ENCODE measurements around the gene HOXA4.

HOXA4 gene

DNA sequence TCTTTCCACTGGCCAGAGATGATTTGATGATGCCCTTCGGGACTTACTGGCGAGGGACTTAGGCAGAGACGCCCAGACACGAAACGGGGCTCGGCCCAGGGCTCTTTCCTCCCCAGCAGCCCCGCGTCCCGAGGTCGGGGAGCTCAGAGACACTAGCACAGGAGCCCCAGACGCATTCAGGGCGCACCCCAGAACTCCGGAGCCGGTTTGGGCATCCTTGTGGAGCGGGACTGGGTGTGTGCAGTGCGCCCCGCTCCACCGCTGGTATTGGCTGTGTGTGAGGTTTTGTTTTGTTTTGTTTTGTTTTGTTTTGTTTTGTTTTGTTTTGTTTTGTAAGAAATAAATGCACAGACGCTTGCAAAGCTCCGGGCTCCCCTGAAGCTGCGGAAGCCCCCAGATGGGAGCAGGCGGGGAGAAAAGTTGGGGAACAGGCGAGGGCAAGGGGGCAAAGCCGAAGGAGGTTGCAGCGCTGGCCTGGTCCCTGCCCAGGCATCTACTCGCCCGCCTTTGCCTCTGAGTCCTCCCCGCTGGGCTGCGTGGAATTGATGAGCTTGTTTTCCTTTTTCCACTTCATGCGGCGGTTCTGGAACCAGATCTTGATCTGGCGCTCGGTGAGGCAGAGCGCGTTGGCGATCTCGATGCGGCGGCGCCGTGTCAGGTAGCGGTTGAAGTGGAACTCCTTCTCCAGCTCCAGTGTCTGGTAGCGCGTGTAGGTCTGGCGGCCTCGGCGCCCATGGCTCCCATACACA, 14.8 kb upstream of the HOXA4 start:
- DNase-seq = no peak

DNA sequence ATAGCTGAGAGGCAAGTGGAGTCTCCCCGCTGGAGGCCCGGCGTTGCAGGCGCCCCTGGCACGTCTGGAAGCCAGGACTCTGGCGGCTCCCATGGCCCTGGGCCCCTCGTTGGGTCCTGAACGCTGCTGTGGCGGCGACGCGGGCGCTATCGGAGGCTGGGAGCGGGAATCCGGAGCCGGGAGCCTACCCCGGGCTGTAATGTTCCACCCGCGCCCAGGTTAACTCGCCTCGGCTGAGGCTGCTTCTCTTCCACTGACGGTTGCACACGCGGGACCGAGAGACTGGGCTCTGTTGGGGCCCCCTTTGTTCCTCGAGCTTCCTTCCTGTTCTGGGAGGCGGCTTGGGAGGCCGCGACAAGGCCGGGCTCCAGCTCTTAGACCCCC, 14.2 kb upstream of the HOXA4 start:
- no peak for DNase-seq

DNA sequence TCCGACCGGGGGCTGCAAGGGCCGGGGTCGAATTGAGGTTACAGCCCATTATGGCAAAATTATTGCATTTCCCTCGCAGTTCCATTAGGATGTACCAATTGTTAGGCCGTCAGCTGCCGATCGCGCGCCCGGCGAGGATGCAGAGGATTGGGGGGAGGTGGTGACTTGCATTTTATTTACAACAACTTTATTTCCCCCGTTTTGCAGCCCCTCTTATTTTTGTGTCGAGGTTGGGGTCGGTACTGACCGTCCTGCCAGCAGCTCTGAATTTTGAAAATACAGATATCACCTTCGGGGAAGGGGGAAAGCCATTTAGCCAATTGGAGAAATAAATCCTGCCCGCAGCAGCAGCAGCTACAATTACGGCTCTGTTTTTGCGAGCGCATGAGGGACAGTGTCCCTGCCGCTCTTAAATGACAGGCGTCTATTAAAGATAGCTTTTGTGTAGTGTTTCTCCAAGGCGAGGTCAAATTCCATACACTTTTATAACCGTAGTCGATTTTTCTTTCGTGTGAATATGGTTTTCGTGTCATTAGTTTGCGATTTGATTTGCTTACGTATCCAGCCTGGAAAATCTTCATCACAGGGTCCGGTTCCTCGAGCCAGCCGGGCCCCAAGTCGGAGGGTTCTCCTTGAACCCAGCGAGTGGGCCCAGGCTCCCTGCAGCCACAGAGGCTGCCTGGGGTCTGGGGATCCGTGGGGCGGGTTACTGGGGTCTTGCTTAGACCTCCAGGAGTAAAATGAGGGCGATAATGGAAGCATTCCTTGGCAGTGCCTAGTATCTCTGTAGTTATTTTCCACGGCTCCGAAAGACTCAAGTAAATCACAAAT, 13.6 kb upstream of the HOXA4 start:
- DNase-seq = no peak

DNA sequence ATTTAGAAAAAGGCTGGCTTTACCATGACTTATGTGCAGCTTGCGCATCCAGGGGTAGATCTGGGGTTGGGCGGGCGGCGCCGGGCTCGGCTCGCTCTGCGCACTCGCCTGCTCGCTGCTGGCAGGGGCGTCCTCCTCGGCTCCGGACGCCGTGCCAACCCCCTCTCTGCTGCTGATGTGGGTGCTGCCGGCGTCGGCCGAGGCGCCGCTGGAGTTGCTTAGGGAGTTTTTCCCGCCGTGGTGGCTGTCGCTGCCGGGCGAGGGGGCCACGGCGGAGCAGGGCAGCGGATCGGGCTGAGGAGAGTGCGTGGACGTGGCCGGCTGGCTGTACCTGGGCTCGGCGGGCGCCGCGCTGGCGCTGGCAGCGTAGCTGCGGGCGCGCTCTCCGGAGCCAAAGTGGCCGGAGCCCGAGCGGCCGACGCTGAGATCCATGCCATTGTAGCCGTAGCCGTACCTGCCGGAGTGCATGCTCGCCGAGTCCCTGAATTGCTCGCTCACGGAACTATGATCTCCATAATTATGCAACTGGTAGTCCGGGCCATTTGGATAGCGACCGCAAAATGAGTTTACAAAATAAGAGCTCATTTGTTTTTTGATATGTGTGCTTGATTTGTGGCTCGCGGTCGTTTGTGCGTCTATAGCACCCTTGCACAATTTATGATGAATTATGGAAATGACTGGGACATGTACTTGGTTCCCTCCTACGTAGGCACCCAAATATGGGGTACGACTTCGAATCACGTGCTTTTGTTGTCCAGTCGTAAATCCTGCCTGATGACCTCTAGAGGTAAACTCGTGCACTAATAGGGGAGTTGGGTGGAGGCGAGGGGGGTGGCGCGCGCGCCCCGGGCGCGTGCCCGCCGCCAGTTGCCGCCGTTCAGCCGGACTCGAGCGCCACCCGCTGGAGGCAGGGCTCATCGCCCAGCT, 12.7 kb upstream of the HOXA4 start, which contains the start of gene HOXA5:
HOXA5 (minus strand) TSS at position 659 of the 927 bp plus-strand sequence; CDS start at position 585, 74 bp downstream.
- peak; percentile 90 for DNase-seq

DNA sequence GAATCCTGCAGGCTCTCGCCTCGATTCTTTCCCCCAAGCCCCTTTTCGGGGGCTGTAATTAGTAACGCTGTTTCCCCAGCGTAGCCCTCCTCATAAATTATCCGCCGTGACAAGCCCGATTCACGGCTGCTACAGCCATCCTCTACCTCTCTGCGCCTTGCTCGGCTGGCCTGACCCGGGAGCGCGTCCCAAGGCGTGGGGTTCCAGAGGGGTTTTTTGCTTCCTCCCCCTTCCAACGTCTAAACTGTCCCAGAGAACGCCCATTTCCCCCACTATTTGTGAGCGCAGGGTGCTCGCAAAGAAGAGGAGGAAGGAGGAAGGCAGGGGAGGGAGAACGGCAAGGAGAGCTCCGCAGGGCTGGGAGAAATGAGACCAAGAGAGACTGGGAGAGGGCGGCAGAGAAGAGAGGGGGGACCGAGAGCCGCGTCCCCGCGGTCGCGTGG, 12.0 kb upstream of the HOXA4 start:
- no peak for DNase-seq

DNA sequence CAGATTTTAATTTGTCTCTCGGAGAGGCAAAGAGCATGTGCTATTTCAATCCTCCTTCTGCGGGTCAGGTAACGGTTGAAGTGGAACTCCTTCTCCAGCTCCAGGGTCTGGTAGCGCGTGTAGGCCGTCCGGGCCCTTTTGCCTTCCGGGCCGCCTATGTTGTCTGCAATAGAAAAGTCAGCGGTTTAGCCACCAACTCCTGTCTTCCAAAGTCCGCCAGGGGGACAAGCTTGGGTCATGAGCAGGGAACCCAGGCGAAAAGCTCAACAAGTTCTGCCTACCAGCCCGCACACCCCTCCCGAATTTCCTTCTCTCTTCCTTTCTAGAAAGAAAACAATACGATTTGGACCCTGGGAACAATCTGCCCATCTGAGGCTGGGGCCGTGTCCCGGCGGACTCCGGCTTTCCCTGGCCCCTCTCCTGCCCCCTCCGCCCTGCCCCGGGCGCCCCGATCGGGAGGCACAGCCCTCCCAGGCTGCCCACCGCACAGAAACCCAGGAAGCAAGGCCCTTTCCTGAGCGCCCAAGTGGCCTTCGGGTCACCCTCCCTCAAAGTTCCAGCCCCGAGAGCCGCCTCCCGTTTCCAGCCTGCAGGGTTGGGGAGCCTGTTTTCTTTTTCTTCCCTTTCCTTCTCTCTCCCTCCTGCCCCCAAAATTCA, 11.5 kb upstream of the HOXA4 start:
- DNase-seq = no peak

DNA sequence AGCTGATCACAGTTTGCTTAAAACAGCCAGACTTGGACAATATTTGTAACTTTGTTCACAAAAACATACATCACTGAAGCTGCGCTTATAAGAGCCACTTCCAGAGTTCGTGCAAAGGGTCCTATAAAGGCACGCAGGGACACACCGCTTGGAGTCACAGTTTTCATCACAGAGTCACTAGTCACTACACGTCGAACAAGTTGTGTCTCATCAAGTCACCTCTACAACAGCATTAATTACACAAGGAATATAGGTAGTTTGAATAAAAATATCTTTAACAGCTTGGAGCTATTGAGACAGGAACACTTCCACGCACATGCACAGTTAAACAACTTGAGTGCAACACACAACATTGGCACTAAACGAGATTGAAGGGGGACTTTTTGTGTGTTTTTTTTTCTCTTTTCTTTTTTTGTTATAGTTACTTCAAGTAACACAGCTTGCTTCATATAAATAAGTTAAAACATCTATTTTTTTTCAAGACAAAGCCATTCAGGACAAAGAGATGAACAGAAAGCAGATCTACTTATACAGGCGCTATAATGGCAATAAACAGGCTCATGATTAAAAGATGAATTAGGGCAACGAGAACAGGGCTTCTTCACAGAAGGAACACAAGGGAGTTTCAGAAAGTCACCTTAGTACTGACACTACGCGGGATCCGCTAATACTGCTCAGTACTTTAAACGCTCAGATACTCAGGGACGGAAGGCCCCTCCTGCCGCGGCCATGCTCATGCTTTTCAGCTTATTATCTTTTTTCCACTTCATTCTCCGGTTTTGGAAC, 10.8 kb upstream of the HOXA4 start:
- DNase-seq = no peak

DNA sequence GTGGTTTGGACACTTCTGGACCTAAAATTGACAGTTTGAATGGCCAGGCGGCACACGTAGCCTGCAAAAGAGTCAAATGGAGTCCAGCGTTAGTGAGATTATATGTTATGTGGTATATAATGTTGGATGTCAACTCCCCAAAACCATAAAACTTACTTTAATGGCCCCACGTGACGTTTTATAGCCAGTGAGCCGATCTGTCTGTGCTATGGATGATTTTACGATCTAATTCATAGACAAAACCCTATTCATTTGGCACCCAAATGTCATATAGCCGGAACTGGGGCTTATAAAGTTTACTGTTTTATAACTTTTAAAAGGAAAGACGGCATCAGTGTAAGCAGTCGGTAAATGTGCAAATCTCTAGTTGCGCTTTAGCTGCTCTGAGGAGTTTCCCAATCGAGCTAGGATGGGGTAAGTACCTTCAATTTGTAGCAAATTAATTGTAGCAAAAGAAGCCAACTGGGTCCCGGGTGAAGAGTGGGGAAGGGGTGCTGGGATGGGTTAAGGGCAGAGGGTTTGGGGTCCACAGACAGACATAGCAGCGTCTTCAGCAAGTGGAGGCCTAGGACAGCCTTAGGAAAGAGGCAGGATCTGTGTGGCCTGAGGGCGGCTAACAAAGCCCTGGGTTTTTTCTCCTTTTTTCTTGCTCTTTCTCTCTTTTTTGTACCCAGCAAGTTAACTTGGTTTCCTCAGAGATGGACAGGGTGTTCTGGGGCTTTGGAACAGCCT, 9.7 kb upstream of the HOXA4 start:
- DNase-seq = no peak

DNA sequence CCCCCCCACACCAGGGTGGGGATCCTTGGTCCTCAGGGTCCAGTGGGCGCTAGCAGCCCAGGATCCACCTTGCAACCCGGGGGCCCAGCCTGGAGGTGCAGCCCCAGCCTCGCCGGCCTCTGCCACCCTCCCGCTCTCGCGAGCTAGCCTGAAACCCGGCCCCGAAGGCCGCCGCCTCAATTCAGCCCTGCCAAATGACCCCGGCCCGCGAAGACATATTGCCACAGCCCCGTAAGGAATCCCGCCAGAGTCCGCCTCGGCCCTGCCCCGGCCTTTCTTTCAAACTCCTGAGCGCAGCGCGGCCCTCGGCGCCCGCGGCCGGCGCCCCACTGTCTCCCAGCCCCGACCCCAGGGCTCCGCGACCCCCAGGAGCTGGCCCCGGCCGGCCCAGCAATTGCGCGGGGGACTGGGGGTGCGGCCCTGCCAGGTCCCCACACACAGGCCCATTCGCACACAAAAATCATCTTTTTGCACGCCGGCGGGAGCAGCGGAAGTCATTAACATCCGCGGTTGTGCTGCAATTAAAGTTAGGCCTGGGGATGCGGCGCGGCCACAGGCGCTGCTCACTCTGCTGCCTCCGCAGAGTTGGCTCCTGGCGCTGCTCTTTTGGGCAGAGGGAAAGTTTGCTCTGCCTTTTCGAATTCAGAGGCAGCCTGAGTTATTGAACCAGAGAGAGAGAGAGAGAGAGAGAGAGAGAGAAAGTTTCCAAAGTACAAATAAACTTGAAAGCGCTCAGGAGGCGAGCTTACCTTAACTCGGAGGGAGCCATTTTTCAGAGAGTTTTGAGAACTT, 9.0 kb upstream of the HOXA4 start:
- no peak for DNase-seq

DNA sequence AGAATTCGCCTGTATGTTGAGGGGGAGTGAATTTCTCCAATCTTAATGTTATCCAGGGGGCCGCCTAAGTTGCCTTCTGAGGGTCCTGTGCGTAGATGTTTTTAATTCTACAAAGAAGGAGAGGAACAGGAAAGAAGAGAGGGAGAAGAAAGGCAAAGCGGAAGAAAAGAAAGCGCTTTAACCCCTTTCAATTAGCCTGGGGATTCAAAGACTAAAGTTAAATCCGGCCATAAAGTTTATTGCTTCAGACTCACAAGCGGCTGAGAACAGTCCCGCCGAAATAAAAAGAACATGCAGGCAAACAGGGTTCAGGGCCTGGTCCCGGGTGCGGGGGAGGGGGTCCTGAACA, 8.4 kb upstream of the HOXA4 start:
- DNase-seq = no peak

DNA sequence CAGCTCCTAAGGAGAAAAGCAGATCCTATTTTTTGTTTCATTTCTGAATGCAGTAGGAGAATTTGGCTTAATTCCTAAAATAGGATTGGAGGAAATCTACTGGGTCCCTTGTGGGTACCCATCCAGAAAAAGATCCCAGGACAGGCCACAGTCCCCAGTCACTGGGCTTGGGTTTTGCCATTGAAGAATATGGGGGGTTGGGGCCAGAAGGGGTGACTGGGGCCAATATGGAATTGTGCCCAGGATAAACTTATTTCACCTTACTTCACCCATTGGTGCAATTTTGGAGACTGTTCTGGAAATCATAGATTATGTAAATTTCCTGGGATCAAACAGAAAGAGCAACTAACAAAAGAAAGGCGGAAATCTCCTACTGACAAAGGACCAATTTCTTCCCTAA, 7.9 kb upstream of the HOXA4 start:
- no peak for DNase-seq

DNA sequence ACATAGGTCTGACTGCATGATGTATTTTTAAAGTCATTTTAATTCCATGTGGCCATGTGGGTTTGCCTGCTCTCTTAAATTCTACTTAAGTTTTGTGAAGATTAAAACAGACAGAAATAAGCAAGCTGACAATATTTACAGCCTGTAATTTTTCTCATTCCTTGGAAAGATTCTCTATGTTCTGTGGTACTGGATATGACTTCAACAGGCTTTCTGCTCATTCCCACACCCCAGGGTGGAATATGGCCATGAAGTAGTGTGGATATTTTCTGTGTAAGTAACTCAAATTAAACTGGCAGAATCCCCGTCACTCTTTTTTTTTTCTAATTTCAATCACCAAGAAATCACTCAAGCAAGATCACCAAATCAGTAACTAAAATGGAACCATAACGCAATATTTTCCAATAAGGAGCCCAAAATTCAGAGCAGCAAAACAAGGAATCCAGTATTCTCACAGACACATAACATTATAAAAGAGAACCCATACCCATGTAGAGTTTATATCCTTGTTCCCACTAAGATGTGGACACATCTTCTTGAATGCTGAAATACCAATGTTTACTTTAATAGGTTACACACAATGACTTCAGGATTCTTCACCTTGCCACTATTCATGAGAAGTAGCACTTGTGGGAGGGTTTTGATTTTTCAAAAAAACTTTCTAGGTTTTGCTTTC, 7.2 kb upstream of the HOXA4 start:
- no peak for DNase-seq

DNA sequence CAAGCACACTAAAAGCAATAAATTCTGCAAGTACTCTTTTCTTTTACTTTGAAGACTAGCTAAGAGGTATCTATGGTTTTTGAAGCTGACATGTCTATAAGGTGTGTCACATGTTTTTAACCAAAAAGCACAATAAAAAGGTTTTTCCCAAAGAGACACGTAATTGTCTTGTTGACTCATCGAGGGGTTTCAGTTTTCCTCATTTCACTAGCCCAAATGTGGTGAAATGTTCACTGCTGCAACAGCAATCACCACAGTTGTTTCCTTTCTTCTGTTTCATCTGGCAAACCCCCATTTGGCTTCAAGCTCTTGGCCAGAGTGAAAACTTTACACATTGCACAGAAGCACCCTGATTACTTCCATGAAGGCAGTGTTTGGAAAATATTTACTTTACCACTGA, 3.8 kb upstream of the HOXA4 start:
- DNase-seq = no peak

DNA sequence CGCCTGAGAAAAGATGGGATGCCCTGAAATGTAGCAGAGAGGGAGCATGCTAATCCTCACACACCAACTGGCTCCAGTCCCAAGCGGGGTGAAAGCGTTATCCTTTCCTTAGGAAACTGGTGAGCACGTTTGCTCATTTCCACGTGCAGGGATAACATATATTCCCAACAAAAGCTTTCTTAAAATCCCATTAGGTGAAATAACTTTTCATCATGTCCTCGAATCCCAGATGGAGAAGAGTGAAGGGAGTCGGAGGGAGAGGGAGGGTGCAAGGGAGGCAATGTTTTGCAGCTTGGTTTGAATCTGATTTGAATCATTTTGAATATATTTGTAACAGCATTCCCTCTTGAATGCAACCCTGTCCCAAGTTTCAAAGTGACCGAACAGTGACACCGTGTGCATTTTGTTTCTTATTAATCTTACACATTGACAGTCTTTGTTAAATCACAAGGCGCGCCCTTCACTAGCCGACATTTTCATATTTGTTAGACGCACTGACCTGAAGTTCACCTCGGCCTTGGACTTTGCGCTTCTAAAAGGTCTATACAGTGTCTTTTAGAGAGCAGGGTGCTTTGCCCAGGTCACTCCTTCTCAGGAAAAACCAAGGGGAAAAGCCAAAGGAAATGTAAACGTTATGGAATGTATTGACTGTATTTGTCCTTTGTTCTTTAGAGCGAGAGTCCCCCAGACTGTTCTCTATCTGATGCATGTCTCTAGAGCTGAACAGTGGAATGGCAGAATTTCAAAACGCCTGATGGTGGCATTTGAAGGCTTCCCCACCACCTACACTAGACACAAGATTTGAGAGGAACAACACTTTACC, 3.1 kb upstream of the HOXA4 start:
- DNase-seq = no peak

DNA sequence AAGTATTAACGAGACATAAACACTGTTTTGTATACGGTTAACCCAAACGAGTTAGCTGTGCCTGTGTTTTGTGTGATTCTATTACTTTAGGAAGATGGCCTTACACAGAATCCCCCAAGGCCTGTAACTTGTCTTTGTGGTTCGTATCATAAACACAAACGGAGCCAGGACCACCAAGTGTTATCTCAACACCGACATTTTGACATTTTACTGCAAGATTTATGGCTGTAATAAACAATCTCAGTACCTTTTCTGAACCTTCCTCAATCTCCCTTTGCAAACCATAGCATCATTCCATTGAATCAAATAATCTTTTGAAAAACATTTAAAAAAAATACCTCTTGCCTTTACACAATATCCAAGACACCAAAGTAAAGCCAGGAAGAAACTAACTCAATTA, 2.4 kb upstream of the HOXA4 start:
- DNase-seq = no peak

DNA sequence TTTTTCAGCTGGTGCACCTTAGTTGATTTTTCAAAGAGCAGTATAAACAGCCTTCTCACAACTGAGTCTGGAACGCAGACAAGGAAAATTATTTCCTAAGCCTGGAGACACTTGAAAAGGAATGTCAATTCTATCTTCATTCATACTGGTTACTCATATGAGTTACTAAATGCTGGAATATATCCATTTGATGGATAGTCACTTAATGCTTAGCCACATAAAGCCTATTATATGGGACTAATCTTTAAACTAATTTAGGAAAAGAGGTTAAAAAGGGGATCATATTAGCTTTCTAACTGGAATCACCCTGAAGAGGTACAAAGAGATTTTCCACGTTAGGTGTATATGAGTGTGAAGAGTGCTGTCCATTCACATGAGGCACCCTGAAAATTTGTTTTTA, 1.7 kb upstream of the HOXA4 start:
- DNase-seq = no peak

DNA sequence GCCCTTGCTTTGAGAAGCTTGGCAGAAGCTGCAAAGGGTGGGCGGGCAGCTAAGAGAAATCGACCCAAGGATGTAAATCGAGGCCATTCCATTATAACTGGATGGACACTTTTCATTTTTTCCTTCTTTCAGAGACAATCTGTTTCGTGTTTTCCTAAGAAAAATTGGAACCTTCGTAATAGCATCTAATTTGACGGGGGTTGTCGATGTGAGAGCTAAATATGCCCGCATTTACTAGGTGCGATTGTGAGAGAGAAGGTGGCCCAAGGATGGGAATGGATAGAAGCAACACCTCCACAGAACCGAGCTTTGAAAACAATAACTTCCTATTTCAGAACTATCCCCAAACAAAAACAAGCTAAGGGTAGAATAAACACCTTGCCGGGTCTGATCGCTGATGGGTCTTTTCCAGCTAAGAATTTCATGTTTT, 848 bp upstream of the HOXA4 start:
- no peak for DNase-seq

DNA sequence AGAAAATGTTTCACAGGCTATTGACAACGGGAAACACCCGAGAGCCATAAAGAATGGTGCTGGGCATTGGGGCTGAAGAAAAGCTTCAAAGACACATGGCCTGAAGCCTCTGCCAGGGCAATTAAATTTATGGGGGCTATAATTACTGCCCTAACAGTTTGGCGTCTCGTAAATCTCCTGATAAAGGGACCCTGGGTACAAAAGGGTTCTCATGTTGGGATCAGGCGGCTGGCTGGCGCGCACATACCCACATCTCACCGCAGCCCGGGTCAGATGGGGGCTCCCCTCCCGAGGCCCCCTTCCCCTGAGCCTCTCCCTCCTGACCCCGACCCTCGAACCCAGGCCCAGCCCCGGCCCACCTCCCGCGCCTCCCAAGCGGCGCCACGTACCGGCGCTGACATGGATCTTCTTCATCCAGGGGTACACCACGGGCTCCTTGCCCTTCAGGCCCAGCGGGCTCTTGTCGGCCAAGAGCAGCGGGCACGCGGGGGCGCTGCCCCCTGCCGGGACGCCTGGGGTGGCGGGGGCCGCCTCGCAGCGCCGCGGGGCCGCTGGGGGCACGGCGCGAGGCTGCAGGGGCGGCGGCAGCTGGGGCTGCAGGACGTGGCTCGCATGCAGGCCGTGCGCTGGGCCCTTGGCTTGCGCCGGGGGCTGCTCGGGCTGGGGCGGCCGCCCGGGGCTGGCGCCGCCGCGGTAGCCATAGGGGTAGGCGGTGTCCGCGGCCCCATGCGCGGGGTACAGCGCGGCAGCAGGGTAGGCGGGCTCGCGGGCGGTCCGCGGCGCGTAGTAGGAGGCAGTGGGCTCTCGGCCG, 623 bp downstream of the HOXA4 start:
- peak; percentile 84 for DNase-seq
